ENCODE data around the gene ZBTB20.

- TF ChIP-seq EZH2 (IDR thresholded peaks at IDR 0.05; ENCODE audit: insufficient read depth, low read length): no peak
- no peak for TF ChIP-seq CTCF (IDR thresholded peaks at IDR 0.05; ENCODE audit: insufficient read depth, low read depth, low read length)
Observed at GRCh38 chr3:114846779-114847178, 300.3 kb downstream of the ZBTB20 start.
